Left lobe of liver (tissue), 1 donor: ENCODE results near the gene UBE2E1. TPM values are rescaled to one million over a fixed set of nuclear protein-coding genes. Genes with fewer than 3 reads are reported as not detected.

Experiments
- total RNA-seq: library from RNA; stranded (reverse); gene quantifications from one replicate; pipeline ENCODE4 v1.2.1, GENCODE V29; 2021
- donor health status: DM: no; HTN: yes; CAD: no.

UBE2E1 gene
- total RNA-seq, 1 donor from 2014 or later = 17.5 TPM

Other genes starting within 250 kb of the UBE2E1 start
- 7.2 TPM for gene NKIRAS1, start 111.0 kb downstream of the UBE2E1 start, total RNA-seq
- 532 TPM for gene RPL15, start 111.2 kb downstream of the UBE2E1 start, total RNA-seq
- 20.1 TPM for gene NR1D2, start 139.3 kb downstream of the UBE2E1 start, total RNA-seq